ENCODE results near the gene ZNF518A. TPM values are rescaled to one million over a fixed set of nuclear protein-coding genes. Genes with fewer than 3 reads are reported as not detected.
A peak's percentile ranks its signal among the peaks of the same experiment; 100 is the strongest.

The ZNF518A gene
- total RNA-seq (2021; ENCODE audit: unreplicated experiment), result 36.7 TPM
- polyA plus RNA-seq (2012), result 5.4 and 7.2 TPM in 2 replicates
- Bru-seq, nascent RNA, result percentile 97 among the genes with signal in this experiment
- percentile 99 among the genes with signal in this experiment for BruChase-seq, experiment 1, labeled RNA remaining after a 6-hour chase
- percentile 99 among the genes with signal in this experiment for BruChase-seq, experiment 2, labeled RNA remaining after a 2-hour chase
- long read RNA-seq, partial matches to known transcripts, result 0 of 31 reads
- long read RNA-seq, other reads (novel, unspliced or antisense), result 30 of 31 reads

- no peaks in the 10 kb centered on the region; the same call in 1 of the 2 replicates for H4K20me1 ChIP-seq (ENCODE audit: insufficient read depth)
- intact Hi-C loops (cut with micrococcal nuclease), result loop anchor here (1.0 to 10.0 kb wide), 3 partner anchors 11 to 225 kb away; partner anchors contain the start of gene CC2D2B
- RAD21 ChIA-PET (ENCODE audit: low non-redundant PET in 1 of 2, low total read pairs in 2 of 2, uncharacterized antibody in 2 of 2, unreplicated experiment in 2 of 2), result no interaction called here
- TF ChIP-seq CEBPB (IDR thresholded peaks at IDR 0.05; ENCODE audit: low read depth) (no peak), CBX3 (IDR thresholded peaks at IDR 0.05; ENCODE audit: low read depth) (peak; percentile 73), REST (IDR thresholded peaks at IDR 0.05; ENCODE audit: low read depth) (no peak), ELF1 (IDR thresholded peaks at IDR 0.05; ENCODE audit: borderline replicate concordance, low read depth) (peak; percentile 80), SP1 (IDR thresholded peaks at IDR 0.05; ENCODE audit: low read depth) (peak; percentile 56), EZH2 (IDR thresholded peaks at IDR 0.05) (no peak), JUND (IDR thresholded peaks at IDR 0.05) (no peak; the same call in 1 of the 2 replicates), TCF7L2 (IDR thresholded peaks at IDR 0.05; ENCODE audit: borderline replicate concordance, extremely low read depth, insufficient read depth, insufficient read length) (peak; percentile 70), SIN3A (IDR thresholded peaks at IDR 0.05; ENCODE audit: low read depth) (peak; percentile 46), EZH2phosphoT487 (IDR thresholded peaks at IDR 0.05; ENCODE audit: borderline replicate concordance) (no peak), EGR1 (IDR thresholded peaks at IDR 0.05; ENCODE audit: low read depth) (peak; percentile 43; the same call in 1 of the 2 replicates), RAD21 (IDR thresholded peaks at IDR 0.05; ENCODE audit: low read depth) (no peak; the same call in 1 of the 2 replicates), ATF3 (IDR thresholded peaks at IDR 0.05) (no peak), FOSL1 (IDR thresholded peaks at IDR 0.05; ENCODE audit: low read depth) (no peak; the same call in 1 of the 2 replicates), ZFX (IDR thresholded peaks at IDR 0.05) (peak; percentile 94), POLR2AphosphoS5 (IDR thresholded peaks at IDR 0.05; ENCODE audit: low read depth, low read length) (peak; percentile 97), MAX (IDR thresholded peaks at IDR 0.05) (peak; percentile 86), YY1 (IDR thresholded peaks at IDR 0.05; ENCODE audit: extremely low read depth, insufficient replicate concordance, low read depth, low read length) (peak; percentile 94), POLR2A (IDR thresholded peaks at IDR 0.05; ENCODE audit: borderline replicate concordance, extremely low read depth, insufficient read depth, insufficient read length) (peak; percentile 93)
Observed at GRCh38 chr10:96129387-96130325, at the start of gene ZNF518A. ZNF518A (plus strand) TSS chr10:96130297; CDS start chr10:96156323, 26,026 bp downstream.

More at GRCh38 chr10:96129387-96130325, at the start of gene ZNF518A:
- CTCF ChIA-PET, result interaction anchor here (2.1 kb wide), 1 partner anchor 113 kb away, joined by 5 read pairs; no protein-coding TSS in a partner anchor
- Histone ChIP-seq H3K36me3 (ENCODE audit: control insufficient read depth in 1 of 2, insufficient read depth in 2 of 2, low read length in 2 of 2) (peaks cover 11 to 14% of the 10 kb centered on the region in 2 experiments; a peak in 3 of 4 replicates), H3K9me3 (ENCODE audit: control insufficient read depth in 1 of 2, insufficient read depth in 1 of 2, low read depth in 1 of 2, low read length in 2 of 2) (no peaks in the 10 kb centered on the region), H3K27ac (ENCODE audit: low read depth, low read length) (peak within 1 kb of the TSS; percentile 94), H3K4me3 (replicated peaks in 1 of 2; ENCODE audit: low read depth in 1 of 2, low read length in 2 of 2) (peak within 1 kb of the TSS; percentile 59 to 71), H3K79me2 (ENCODE audit: insufficient read depth, low read length) (peaks cover 41% of the 10 kb centered on the region), H3K4me2 (ENCODE audit: low read length) (peak within 1 kb of the TSS; percentile 85), H3K9me2 (ENCODE audit: insufficient read depth) (no peaks in the 10 kb centered on the region), H3K27me3 (ENCODE audit: insufficient read depth, low read length) (no peaks in the 10 kb centered on the region), H2AFZ (ENCODE audit: low read depth, low read length, poor library complexity, severe bottlenecking) (peak within 1 kb of the TSS; percentile 14), H3K4me1 (ENCODE audit: control insufficient read depth in 1 of 2, insufficient read depth in 2 of 2, low read length in 2 of 2) (peaks cover 20 to 33% of the 10 kb centered on the region in 2 experiments; a peak in 3 of 4 replicates), H3K9ac (ENCODE audit: low read length) (peak within 1 kb of the TSS; percentile 89)
- POLR2A ChIA-PET, result interaction anchor here (0.9 to 2.4 kb wide), 12 partner anchors 9 to 127 kb away, joined by 3 to 37 read pairs (median 4); no protein-coding TSS in a partner anchor
- BruUV-seq (replicated peaks), result TSS peak; percentile 98
- DNase-seq (ENCODE audit: low read depth, low spot score) (peak; percentile 99), ATAC-seq (peak; percentile 86)

Measured in HCT116 (cell line).